GM12891 (cell line): ENCODE results near the gene TBC1D8.

Experiments used
- DNase-seq: peaks from one replicate; pipeline ENCODE4 v3.0.0; 2011; ENCODE audit warnings: low spot score; ENCODE audit not compliant: insufficient read length
- FAIRE-seq: peaks from 2 replicates; lab custom pipeline; 2011; peaks lifted over from hg19 to GRCh38; lab: Jason Lieb, UNC
- PAX5 ChIP-seq: IDR thresholded peaks from 2 replicates; pipeline ENCODE4 v1.6.1; 2011; ENCODE audit warnings: low read length, moderate library complexity, mild to moderate bottlenecking; ENCODE audit not compliant: insufficient read depth, severe bottlenecking
- POLR2A ChIP-seq: IDR thresholded peaks from 2 replicates; pipeline ENCODE4 v1.6.1; 2011; ENCODE audit warnings: low read depth, low read length, control low read depth
- POLR2AphosphoS5 ChIP-seq: IDR thresholded peaks from 2 replicates; pipeline ENCODE4 v1.6.1; 2011; ENCODE audit warnings: low read depth, low read length, control low read depth
- POU2F2 ChIP-seq: IDR thresholded peaks from 2 replicates; pipeline ENCODE4 v1.6.1; 2011; ENCODE audit warnings: low read depth, mild to moderate bottlenecking, control low read depth, low read length, moderate library complexity
- SPI1 ChIP-seq: IDR thresholded peaks from 2 replicates; pipeline ENCODE4 v1.6.1; 2011; ENCODE audit warnings: low read depth, low read length, control low read depth
- TAF1 ChIP-seq: IDR thresholded peaks from 2 replicates; pipeline ENCODE4 v1.6.1; 2011; ENCODE audit warnings: low read depth, low read length, control low read depth

The TBC1D8 gene

DNA sequence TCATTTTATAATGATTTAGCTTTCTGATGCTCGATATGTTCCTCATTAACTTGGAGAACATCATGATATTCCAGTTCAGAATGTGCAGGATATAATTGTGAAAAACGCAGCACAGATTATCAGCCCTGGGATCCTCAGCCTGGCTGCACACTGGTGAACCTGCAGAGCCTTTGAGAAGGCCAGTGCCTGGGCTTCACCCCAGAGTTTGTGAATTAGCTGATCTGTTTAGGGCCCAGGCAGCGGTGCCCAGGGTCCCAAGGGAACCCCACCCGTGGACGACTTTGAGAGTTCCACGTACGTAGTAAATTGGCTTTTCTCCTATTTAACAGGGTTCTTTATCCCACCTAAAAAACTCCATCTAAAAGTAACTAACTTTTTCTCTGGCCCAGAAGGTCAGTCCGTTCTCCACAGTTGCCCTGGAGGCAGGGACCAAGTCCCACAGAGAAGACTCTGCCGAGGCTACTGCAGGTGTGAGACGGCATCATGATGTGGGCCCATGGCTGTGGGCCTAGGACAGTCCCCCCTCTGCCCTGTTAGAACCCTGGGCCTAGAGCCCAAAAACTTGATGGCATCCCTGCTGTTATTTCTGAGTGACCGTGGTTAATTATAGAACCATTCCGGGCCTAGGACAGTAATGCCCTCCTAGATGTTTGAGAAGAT lies 188.7 kb downstream of the TBC1D8 start:
- FAIRE-seq, result no peak
- TF ChIP-seq PAX5 (no peak), TAF1 (no peak), SPI1 (no peak), POLR2AphosphoS5 (no peak), POU2F2 (no peak), POLR2A (no peak)

DNA sequence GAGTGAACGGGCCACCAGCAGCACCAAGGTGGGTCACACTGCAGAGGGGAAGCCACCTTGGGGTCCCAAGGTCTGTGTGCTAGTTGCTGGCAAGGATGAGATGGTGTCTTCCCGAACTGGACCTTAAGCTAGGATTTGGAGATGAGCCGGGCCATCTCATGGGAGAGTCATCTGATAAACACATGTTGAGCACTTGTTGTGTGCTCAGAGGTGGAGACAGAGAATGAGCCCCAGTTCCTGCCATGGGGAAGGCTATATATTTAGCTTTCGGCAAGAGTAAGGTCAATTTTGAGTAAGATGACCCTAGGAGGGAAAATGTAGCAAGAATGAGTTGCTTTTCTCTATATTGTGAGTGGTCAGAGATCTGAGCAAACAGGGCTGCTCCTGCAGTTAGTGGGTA lies 190.5 kb downstream of the TBC1D8 start:
- no peak for TF ChIP-seq PAX5
- TF ChIP-seq TAF1, result no peak
- no peak for TF ChIP-seq POLR2AphosphoS5
- no peak for TF ChIP-seq POU2F2
- no peak for TF ChIP-seq POLR2A
- no peak for TF ChIP-seq SPI1
- DNase-seq (no peak), FAIRE-seq (no peak)

More for the DNA sequence above, 188.7 kb downstream of the TBC1D8 start:
- no peak for DNase-seq

DNA sequence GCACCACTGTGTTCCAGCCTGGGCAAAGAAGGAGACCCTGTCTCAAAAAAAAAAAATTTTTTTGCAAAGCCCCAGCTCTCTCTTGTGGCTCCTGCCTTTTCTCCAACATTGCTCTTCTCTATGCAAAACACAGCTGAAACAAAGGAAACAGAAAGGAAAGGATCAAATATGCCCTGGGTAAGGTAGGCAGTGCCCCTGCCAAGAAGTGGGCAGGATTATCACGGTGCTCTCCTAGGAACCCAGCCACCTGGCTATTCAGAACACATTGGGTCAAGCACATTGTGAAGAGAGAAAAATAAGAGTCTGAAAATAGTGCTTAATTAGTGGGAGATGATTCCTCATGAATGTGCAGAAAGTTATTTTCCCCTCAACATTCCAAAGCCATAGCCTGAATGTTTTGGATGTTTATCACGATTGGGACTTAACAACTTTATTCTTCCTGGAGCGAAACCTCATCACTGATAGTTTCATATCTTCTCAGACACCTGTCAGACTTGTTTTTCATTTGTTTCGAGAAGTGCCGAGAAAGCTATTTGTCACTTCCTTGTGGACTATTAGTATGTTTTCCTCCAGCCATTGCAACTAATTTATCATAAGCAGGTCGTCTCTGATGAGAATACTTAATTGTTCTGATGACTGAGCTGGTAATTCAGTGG lies 191.8 kb downstream of the TBC1D8 start:
- FAIRE-seq, result no peak
- TF ChIP-seq POLR2AphosphoS5 (no peak), POLR2A (no peak), PAX5 (no peak), POU2F2 (no peak), SPI1 (no peak), TAF1 (no peak)
- no peak for DNase-seq

DNA sequence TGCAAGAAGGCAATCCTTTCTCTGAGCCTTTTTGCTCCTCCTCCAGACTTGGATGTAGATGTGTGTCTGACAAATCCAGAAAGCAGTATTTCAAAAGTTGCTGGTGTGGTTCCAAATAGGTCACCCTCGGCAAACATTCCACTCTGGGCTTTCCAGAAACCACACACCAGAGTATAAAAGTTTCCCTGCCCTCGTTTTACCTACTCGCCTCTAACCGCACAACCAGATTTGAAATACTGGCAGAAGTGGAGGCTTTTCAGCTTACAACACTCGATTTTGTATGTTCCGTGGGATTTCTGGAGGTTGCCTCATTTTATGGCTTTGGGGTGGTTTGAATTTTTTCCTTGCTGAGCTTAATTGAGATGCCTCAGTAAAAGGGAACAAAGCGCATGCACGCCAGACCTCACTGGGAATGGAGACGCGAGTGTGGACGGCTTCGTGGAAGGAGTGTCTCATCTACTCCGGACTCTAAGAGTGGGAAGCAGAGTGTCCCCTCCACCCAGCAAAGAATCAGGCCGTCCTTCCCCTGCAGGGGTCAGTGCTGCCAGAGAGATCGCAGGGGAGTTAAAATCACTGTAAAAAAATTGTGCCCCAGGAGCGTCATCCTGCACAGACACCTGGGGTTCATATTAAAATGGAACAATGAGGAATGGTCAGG lies 193.1 kb downstream of the TBC1D8 start:
- FAIRE-seq (no peak), DNase-seq (no peak)
- TF ChIP-seq POLR2A (no peak), POU2F2 (no peak), TAF1 (no peak)
